H1 (cell line): Measurements from ENCODE around the gene RBM15B. TPM values are rescaled to one million over a fixed set of nuclear protein-coding genes. Genes with fewer than 3 reads are reported as not detected.

Experiments
- CEBPB ChIP-seq: IDR thresholded peaks from 2 replicates; pipeline ENCODE4 v1.6.1; 2012; ENCODE audit warnings: low read depth, low read length
- EP300 ChIP-seq, 2 experiments: IDR thresholded peaks; 1 replicate in 1 of 2; 2 replicates in 1 of 2; pipeline ENCODE4 v1.6.1; 2011 to 2012; ENCODE audit warnings: low read depth in 2 of 2, low read length in 2 of 2, mild to moderate bottlenecking in 2 of 2, borderline replicate concordance in 1 of 2, inconsistent platforms in 1 of 2, moderate library complexity in 1 of 2
- JUND ChIP-seq: IDR thresholded peaks from 2 replicates; pipeline ENCODE4 v1.6.1; 2011; ENCODE audit warnings: mild to moderate bottlenecking, improper control_type of control experiment, low read length
- KDM5A ChIP-seq: fragments of 200-600 bp; IDR thresholded peaks from 2 replicates; pipeline ENCODE4 v1.7.1; 2012; ENCODE audit warnings: mild to moderate bottlenecking, low read length, inconsistent platforms, mixed read lengths
- SAP30 ChIP-seq: fragments of 300-600 bp; sonication (generic); IDR thresholded peaks from 2 replicates; pipeline ENCODE4 v1.7.1; 2012; ENCODE audit warnings: low read length, moderate library complexity, mild to moderate bottlenecking, inconsistent platforms; ENCODE audit not compliant: insufficient read depth, insufficient replicate concordance
- TAF1 ChIP-seq: IDR thresholded peaks from 2 replicates; pipeline ENCODE4 v1.6.1; 2011; ENCODE audit warnings: mild to moderate bottlenecking, low read depth, low read length
- TBP ChIP-seq: IDR thresholded peaks from 2 replicates; pipeline ENCODE4 v1.6.1; 2011; ENCODE audit warnings: low read depth, low read length, improper control_type of control experiment
- YY1 ChIP-seq: IDR thresholded peaks from 2 replicates; pipeline ENCODE4 v1.6.1; 2011; ENCODE audit warnings: low read depth, mild to moderate bottlenecking, low read length
- polyA plus RNA-seq, 7 experiments: library from polyadenylated mRNA; depleted of rRNA in 3 of 7; stranded (reverse) in 5 of 7; unstranded in 2 of 7; fragments of >200 nt in 5 of 7; fragments of 200-250 nt in 2 of 7; gene quantifications; 1 replicate in 5 of 7; 2 replicates in 1 of 7; 4 replicates in 1 of 7; pipeline versions ENCODE4 v1.2.1 to v1.2.3, GENCODE V29; 2011 to 2013; ENCODE audit warnings: missing spikeins in 2 of 7, mixed read lengths in 2 of 7
- total RNA-seq: library from RNA; stranded (reverse); fragmentation: NEBNext Ultra II Directional; extraction: Animal tissue kit (Norgen Biotek cat#: 25700); gene quantifications from 2 replicates; pipeline ENCODE4 v1.2.1, GENCODE V29; 2021
- TF ChIP-seq, protein P1 (sequence below): fragments of 300-600 bp; sonication (generic); IDR thresholded peaks from 2 replicates; pipeline ENCODE4 v1.7.1; 2012; ENCODE audit warnings: low read length, moderate library complexity, mild to moderate bottlenecking, inconsistent platforms; ENCODE audit not compliant: insufficient replicate concordance
- TF ChIP-seq, protein P2 (sequence below): IDR thresholded peaks from 2 replicates; pipeline ENCODE4 v1.6.1; 2012; ENCODE audit warnings: inconsistent platforms

RBM15B gene
- total and polyA plus RNA-seq, 2 of the 8 experiments (the other 6 are each of a cell fraction or from before 2014, with no cell fraction given): 22.2 to 59.1 TPM

DNA sequence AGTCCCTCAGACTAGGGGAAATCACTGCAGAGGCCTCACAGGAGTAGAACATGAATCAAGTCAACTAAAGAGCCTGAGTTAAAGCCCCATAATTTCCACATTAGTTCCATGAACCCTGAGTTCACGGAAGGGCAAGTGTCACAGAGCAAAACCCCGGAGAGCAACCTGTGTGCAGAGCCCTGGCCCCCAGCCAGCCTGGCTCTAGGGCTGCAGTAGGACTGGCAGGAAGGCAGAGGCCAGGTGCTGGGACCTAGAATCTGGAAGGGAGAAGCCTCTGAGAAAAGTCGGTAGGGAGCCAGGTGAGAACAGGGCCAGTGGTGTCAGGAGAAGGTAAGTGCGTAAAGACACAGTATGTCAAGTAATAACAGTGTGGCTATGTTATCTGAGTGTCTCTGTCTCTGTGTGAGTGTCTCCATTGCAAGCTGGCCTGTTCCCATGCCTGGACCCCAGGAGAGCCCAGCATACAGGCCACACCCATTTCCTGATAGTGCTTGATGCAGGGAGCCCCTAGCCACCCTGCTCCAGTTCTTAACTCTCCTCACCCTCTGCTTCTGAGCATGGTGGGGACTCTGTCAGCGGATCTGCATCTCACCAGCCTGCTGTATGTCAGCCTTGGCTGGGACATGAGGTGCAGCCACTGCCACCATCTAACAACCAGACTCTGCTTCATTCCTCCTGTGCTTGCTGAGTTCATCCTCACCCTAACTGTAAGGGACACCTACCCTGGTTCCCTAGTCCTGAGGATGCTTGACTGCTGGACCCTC is 17.2 kb upstream of the RBM15B start (continued):
- TF ChIP-seq, protein P1, sequence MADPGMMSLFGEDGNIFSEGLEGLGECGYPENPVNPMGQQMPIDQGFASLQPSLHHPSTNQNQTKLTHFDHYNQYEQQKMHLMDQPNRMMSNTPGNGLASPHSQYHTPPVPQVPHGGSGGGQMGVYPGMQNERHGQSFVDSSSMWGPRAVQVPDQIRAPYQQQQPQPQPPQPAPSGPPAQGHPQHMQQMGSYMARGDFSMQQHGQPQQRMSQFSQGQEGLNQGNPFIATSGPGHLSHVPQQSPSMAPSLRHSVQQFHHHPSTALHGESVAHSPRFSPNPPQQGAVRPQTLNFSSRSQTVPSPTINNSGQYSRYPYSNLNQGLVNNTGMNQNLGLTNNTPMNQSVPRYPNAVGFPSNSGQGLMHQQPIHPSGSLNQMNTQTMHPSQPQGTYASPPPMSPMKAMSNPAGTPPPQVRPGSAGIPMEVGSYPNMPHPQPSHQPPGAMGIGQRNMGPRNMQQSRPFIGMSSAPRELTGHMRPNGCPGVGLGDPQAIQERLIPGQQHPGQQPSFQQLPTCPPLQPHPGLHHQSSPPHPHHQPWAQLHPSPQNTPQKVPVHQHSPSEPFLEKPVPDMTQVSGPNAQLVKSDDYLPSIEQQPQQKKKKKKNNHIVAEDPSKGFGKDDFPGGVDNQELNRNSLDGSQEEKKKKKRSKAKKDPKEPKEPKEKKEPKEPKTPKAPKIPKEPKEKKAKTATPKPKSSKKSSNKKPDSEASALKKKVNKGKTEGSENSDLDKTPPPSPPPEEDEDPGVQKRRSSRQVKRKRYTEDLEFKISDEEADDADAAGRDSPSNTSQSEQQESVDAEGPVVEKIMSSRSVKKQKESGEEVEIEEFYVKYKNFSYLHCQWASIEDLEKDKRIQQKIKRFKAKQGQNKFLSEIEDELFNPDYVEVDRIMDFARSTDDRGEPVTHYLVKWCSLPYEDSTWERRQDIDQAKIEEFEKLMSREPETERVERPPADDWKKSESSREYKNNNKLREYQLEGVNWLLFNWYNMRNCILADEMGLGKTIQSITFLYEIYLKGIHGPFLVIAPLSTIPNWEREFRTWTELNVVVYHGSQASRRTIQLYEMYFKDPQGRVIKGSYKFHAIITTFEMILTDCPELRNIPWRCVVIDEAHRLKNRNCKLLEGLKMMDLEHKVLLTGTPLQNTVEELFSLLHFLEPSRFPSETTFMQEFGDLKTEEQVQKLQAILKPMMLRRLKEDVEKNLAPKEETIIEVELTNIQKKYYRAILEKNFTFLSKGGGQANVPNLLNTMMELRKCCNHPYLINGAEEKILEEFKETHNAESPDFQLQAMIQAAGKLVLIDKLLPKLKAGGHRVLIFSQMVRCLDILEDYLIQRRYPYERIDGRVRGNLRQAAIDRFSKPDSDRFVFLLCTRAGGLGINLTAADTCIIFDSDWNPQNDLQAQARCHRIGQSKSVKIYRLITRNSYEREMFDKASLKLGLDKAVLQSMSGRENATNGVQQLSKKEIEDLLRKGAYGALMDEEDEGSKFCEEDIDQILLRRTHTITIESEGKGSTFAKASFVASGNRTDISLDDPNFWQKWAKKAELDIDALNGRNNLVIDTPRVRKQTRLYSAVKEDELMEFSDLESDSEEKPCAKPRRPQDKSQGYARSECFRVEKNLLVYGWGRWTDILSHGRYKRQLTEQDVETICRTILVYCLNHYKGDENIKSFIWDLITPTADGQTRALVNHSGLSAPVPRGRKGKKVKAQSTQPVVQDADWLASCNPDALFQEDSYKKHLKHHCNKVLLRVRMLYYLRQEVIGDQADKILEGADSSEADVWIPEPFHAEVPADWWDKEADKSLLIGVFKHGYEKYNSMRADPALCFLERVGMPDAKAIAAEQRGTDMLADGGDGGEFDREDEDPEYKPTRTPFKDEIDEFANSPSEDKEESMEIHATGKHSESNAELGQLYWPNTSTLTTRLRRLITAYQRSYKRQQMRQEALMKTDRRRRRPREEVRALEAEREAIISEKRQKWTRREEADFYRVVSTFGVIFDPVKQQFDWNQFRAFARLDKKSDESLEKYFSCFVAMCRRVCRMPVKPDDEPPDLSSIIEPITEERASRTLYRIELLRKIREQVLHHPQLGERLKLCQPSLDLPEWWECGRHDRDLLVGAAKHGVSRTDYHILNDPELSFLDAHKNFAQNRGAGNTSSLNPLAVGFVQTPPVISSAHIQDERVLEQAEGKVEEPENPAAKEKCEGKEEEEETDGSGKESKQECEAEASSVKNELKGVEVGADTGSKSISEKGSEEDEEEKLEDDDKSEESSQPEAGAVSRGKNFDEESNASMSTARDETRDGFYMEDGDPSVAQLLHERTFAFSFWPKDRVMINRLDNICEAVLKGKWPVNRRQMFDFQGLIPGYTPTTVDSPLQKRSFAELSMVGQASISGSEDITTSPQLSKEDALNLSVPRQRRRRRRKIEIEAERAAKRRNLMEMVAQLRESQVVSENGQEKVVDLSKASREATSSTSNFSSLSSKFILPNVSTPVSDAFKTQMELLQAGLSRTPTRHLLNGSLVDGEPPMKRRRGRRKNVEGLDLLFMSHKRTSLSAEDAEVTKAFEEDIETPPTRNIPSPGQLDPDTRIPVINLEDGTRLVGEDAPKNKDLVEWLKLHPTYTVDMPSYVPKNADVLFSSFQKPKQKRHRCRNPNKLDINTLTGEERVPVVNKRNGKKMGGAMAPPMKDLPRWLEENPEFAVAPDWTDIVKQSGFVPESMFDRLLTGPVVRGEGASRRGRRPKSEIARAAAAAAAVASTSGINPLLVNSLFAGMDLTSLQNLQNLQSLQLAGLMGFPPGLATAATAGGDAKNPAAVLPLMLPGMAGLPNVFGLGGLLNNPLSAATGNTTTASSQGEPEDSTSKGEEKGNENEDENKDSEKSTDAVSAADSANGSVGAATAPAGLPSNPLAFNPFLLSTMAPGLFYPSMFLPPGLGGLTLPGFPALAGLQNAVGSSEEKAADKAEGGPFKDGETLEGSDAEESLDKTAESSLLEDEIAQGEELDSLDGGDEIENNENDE: no peak
- no peak for TF ChIP-seq CEBPB
- TF ChIP-seq KDM5A: no peak
- no peak for TF ChIP-seq JUND
- TF ChIP-seq, protein P2, sequence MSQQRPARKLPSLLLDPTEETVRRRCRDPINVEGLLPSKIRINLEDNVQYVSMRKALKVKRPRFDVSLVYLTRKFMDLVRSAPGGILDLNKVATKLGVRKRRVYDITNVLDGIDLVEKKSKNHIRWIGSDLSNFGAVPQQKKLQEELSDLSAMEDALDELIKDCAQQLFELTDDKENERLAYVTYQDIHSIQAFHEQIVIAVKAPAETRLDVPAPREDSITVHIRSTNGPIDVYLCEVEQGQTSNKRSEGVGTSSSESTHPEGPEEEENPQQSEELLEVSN: no peak
- no peak for TF ChIP-seq SAP30
- TF ChIP-seq YY1: no peak
- TF ChIP-seq TBP: no peak
- no peak for TF ChIP-seq EP300 (IDR thresholded peaks at IDR 0.05; ENCODE audit: borderline replicate concordance in 1 of 2, low read depth in 2 of 2, low read length in 2 of 2)
- no peak for TF ChIP-seq TAF1
